HG03108 (cell line): ENCODE measurements around the gene GALNS.
"Not testable (repeated sequence)": the region's sequence is repeated elsewhere in the genome, so short reads cannot be mapped to it uniquely, and the experiment has no call there.

Experiments
- ATAC-seq: cut with Tn5 transposase; IDR thresholded peaks from one replicate; pipeline ENCODE4 v1.9.1; 2021; ENCODE audit warnings: moderate library complexity; ENCODE audit not compliant: unreplicated experiment

The GALNS gene, protein sequence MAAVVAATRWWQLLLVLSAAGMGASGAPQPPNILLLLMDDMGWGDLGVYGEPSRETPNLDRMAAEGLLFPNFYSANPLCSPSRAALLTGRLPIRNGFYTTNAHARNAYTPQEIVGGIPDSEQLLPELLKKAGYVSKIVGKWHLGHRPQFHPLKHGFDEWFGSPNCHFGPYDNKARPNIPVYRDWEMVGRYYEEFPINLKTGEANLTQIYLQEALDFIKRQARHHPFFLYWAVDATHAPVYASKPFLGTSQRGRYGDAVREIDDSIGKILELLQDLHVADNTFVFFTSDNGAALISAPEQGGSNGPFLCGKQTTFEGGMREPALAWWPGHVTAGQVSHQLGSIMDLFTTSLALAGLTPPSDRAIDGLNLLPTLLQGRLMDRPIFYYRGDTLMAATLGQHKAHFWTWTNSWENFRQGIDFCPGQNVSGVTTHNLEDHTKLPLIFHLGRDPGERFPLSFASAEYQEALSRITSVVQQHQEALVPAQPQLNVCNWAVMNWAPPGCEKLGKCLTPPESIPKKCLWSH

DNA sequence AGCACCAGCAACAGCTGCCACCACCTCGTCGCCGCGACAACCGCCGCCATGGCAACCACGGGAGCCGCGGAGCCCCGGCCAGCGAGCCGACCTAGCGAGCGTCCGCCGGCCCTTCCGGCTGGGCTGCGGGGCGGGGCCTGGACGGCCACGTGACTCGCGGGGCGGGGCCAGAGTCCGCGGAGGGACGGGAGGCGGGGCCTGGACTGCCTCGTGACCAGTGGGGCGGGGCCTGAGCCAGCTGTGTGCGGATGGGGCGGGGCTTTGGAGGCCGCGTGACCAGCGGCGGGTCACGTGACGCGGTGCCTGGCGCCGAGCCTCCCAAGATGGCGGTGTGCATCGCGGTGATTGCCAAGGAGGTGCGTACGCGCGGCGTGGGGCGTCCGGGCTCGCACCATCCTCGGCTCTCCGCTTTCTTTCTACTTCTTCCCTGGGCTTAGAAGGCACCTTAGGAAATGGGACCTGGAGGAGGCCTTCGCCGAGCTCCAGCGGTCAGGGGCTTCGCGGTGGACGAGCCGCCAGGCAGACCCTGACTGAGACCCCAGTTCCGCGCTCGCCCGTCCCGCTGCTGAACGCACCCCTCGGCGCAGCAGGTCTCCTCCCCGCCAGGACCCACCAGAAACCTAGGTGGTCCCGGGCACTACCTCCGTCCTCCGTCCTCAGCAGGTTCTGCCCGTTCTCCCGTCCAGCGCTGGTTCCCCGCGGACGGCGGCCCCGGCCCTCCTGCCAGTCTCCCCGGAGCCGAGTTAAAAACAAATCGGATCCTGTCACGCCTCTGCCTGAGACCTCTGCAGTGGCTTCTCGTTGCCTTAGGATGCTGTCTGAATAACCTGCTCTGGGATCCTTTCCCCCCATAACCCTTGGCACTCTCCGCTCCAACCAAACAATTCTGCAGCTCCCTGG is at the start of gene GALNS, which contains the start of gene TRAPPC2L:
Gene GALNS, minus strand, starts transcription at position 120 of the 900 bp plus-strand sequence. Its CDS starts 70 bp downstream, at position 50.
Gene TRAPPC2L, plus strand, starts transcription at position 300 of the 900 bp plus-strand sequence. Its CDS starts 24 bp downstream, at position 324.
- ATAC-seq: peak; percentile 75

DNA sequence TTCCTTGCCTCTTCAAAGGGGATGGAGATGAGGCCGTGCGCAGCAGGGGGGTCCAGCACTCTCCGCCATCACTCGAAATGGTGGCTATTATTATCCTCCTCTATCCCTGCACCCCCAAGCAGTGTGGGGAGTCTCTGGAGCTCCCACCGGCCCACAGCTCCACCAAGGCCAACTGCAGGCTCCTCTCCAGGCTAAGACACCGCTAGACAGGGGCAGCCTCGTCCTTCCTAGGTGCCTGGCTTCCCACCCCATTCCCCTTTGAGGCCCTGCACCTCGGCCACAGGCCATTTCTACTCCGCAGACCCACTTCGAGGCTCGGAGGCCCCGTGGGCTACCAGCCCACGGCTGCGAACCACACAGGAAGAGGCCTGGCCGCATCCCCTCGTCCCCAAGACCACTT is 49.3 kb upstream of the GALNS start:
- ATAC-seq: no peak

DNA sequence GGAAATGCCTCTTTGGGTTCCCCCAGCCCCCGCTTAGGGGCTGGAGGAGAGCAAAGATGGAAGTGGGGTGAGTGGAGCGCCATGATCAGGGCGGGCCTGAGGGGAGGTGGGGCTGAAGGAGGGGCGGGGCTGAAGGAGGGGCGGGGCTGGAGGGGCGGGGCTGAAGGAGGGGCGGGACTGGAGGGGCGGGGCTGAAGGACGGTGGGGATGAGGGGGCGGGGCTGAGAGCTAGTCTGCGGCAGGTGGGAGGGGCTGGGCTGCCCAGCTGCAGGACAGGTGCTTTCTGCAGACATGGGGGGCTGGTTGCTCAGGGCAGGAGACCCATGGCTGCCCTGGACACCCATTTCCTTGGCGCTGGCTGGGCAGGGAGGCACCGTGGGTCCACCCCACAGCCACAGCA is 48.8 kb upstream of the GALNS start:
- ATAC-seq: no peak

DNA sequence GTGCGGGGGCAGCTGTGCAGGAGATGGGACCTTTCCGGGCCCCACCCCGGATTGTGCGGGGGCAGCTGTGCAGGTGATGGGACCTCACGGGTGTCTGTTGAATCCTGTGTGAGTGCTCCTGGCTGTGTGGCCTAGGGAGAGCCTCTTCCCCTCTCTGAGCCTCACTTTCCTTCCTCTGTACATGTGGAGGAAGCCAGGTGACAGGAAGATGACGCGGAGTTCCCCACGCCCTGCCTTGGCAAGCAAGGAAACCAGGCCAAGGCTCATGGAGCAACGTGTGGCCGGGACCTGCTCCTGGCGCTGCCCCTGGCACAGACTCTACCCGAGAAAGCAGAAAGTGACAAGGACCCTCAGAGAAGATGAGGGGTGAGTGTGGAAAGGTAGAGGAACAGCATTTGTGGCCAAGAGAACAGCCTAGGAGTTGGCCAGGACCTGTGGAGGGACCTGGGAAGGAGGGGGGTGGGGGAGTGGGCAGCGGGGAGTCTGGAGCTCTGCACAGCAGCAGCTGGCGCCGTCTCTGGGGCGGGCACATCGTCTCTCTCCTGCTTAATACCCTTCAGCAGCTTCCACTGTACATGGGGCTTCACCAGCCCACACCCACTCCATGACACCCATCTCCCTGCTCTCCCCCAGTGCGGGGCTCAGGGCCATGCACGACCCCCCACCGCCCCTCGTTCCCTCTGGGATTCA is 48.1 kb upstream of the GALNS start:
- no peak for ATAC-seq

- ATAC-seq: no peak
These were observed 46.5 kb upstream of the GALNS start for GRCh38 chr16:88903267-88903666.

GRCh38 chr16:88902744-88903143 is 46.0 kb upstream of the GALNS start:
- no peak for ATAC-seq

GRCh38 chr16:88901718-88902337 is 45.1 kb upstream of the GALNS start:
- no peak for ATAC-seq

- no peak for ATAC-seq
These were observed 43.9 kb upstream of the GALNS start for GRCh38 chr16:88900662-88901052.

GRCh38 chr16:88899901-88900661 is 43.3 kb upstream of the GALNS start:
- ATAC-seq: no peak

DNA sequence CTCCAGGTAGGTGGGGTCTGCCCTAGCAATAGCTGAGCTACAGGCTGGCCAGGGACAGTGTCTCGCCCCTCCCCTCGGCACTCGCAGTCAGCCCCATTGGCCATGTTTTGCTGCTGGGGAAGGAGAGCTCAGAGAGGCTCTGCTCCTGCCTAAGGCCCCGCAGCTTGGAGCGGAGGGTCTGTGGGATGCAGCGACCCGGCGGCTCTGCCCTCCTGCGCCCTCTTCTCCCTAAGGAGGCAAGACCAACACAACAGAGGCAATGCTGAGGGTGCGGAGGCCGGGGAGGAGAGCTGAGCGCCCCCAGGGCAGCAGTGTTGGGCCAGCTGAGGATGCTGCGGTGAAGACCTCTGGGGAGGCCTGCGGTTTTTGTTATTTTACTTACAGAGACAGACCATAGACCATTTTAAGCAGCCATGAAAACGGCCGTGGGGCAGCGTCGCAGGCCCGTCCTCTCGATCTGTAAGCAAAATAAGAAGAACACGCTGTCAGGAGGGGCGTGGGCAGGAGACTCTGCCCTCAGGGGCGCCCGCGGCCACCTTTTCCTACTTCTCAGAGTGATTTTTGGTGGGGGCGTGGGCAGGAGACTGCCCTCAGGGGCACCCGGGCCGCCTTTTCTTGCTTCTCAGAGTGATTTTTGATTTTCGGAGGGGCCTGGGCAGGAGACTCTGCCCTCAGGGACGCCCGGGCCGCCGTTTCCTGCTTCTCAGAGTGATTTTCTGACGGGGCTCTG is 41.1 kb upstream of the GALNS start:
- no peak for ATAC-seq

GRCh38 chr16:88896238-88897070 is 39.7 kb upstream of the GALNS start:
- no peak for ATAC-seq

GRCh38 chr16:88895335-88895734 is 38.6 kb upstream of the GALNS start:
- no peak for ATAC-seq

GRCh38 chr16:88894681-88895300 is 38.0 kb upstream of the GALNS start:
- no peak for ATAC-seq

- ATAC-seq: not testable (repeated sequence)
These were observed 37.5 kb upstream of the GALNS start for GRCh38 chr16:88894266-88894665.

DNA sequence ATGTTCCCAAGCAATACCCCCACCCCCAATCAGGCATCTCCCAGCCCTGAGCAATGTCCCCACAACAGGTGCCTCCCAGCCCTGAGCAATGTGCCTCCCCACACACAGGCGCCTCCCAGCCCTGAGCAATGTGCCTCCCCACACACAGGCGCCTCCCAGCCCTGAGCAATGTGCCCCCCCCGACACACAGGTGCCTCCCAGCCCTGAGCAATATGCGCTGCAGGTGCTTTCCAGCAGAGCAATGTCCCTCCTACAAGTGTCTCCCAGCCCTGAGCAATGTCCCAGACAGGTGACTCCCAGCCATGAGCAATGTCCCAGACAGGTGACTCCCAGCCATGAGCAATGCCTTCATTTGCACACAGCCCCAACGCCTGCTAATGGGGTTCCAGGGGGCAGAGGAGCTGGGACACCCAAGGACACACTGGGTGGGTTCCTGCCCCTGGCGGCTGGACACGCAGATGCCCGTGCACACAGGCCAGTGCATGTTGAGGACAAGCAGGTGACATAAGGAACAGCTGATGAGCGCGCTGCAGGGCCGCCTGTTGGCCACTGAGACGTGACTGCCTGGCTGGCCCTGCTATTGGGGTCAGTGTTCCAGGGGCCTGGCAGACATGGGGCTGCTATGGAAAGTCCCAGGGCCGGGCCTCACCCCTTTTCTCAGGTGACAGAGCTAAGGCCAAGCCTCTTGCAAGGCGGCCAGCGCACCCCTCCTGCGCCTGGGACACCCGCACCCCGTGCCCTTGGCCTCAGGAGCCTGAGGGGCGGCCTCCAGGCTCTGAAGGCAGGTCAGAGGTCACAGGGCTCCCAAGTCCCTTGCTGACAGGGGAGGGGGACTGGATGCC is 36.6 kb upstream of the GALNS start:
- no peak for ATAC-seq

GRCh38 chr16:88892065-88892464 is 35.3 kb upstream of the GALNS start:
- no peak for ATAC-seq

GRCh38 chr16:88891083-88891482 is 34.3 kb upstream of the GALNS start:
- ATAC-seq: no peak
